Neuronal stem cell (in vitro differentiated cells): ENCODE data around the gene GPX8.

Experiments used
- DNase-seq: peaks from one replicate; pipeline ENCODE4 v3.0.0-alpha.2; 2013; ENCODE audit warnings: low spot score
- H2AFZ ChIP-seq: one replicate; pipeline ENCODE4 v1.6.1; 2013; ENCODE audit warnings: mild to moderate bottlenecking, low read length, inconsistent platforms
- H2AK5ac ChIP-seq: 2 replicates; pipeline ENCODE4 v1.6.1; 2013; ENCODE audit warnings: low read depth, mild to moderate bottlenecking, inconsistent platforms, low read length, moderate library complexity, mixed read lengths
- H2BK120ac ChIP-seq: 2 replicates; pipeline ENCODE4 v1.6.1; 2013; ENCODE audit warnings: low read depth, mild to moderate bottlenecking, inconsistent platforms, low read length, moderate library complexity, mixed read lengths
- H2BK12ac ChIP-seq: one replicate; pipeline ENCODE4 v1.6.1; 2013; ENCODE audit warnings: low read length, inconsistent platforms
- H2BK15ac ChIP-seq: 2 replicates; pipeline ENCODE4 v1.6.1; 2013; ENCODE audit warnings: mild to moderate bottlenecking, low read length, inconsistent platforms, mixed read lengths
- H2BK5ac ChIP-seq: one replicate; pipeline ENCODE4 v1.6.1; 2013; ENCODE audit warnings: inconsistent platforms, mild to moderate bottlenecking, low read length, moderate library complexity
- H3K14ac ChIP-seq: one replicate; pipeline ENCODE4 v1.6.1; 2013; ENCODE audit warnings: low read length, inconsistent platforms
- H3K18ac ChIP-seq: 2 replicates; pipeline ENCODE4 v1.6.1; 2013; ENCODE audit warnings: low read length, inconsistent platforms
- H3K23ac ChIP-seq: 2 replicates; pipeline ENCODE4 v1.6.1; 2013; ENCODE audit warnings: low read depth, mild to moderate bottlenecking, mixed read lengths, low read length, inconsistent platforms; ENCODE audit not compliant: poor library complexity
- H3K27ac ChIP-seq: replicated peaks from 3 replicates; pipeline ENCODE4 v1.5.1; 2013; ENCODE audit warnings: low read length, inconsistent platforms
- H3K27me3 ChIP-seq, 3 experiments: 2 replicates each; pipeline ENCODE4 v1.6.1; 2013; ENCODE audit warnings: low read length in 3 of 3, mild to moderate bottlenecking in 2 of 3, inconsistent platforms in 1 of 3, low read depth in 1 of 3, mixed read lengths in 1 of 3, moderate library complexity in 1 of 3; ENCODE audit not compliant: control insufficient read depth in 3 of 3, insufficient read depth in 3 of 3
- H3K36me3 ChIP-seq, 2 donors: replicated peaks in 1 of 2; 2 replicates each; pipeline ENCODE4 v1.6.1; 2013; ENCODE audit warnings: low read length in 2 of 2; ENCODE audit not compliant: control insufficient read depth in 2 of 2, insufficient read depth in 2 of 2
- H3K4ac ChIP-seq: 2 replicates; pipeline ENCODE4 v1.6.1; 2013; ENCODE audit warnings: inconsistent platforms, mild to moderate bottlenecking, low read length, moderate library complexity
- H3K4me1 ChIP-seq, 2 donors: 1 replicate in 1 of 2; 2 replicates in 1 of 2; pipeline ENCODE4 v1.6.1; 2013; ENCODE audit warnings: low read length in 2 of 2, low read depth in 1 of 2; ENCODE audit not compliant: control insufficient read depth in 2 of 2, insufficient read depth in 1 of 2
- H3K4me2 ChIP-seq: one replicate; pipeline ENCODE4 v1.6.1; 2013; ENCODE audit warnings: mild to moderate bottlenecking, low read length, inconsistent platforms; ENCODE audit not compliant: insufficient read depth, poor library complexity, severe bottlenecking
- H3K4me3 ChIP-seq, 2 donors: 2 replicates each; pipeline ENCODE4 v1.5.1; 2013; ENCODE audit warnings: low read length in 2 of 2, mild to moderate bottlenecking in 2 of 2, inconsistent platforms in 1 of 2, moderate library complexity in 1 of 2
- H3K79me1 ChIP-seq: one replicate; pipeline ENCODE4 v1.6.1; 2013; ENCODE audit warnings: low read depth, mild to moderate bottlenecking, inconsistent platforms, low read length, moderate library complexity
- H3K9ac ChIP-seq: one replicate; pipeline ENCODE4 v1.6.1; 2013; ENCODE audit warnings: mild to moderate bottlenecking, low read depth, low read length, inconsistent platforms; ENCODE audit not compliant: poor library complexity
- H3K9me3 ChIP-seq, 2 donors: replicated peaks in 1 of 2; 2 replicates each; pipeline versions ENCODE3 to v1.6.1; 2013; ENCODE audit warnings: low read length in 2 of 2, mild to moderate bottlenecking in 2 of 2, inconsistent platforms in 1 of 2, low read depth in 1 of 2, mixed read lengths in 1 of 2, moderate library complexity in 1 of 2; ENCODE audit not compliant: control insufficient read depth in 2 of 2, insufficient read depth in 1 of 2
- H4K8ac ChIP-seq: one replicate; pipeline ENCODE4 v1.6.1; 2013; ENCODE audit warnings: low read depth, mild to moderate bottlenecking, inconsistent platforms, low read length, moderate library complexity
- H4K91ac ChIP-seq: one replicate; pipeline ENCODE4 v1.6.1; 2013; ENCODE audit warnings: low read length, low read depth, mild to moderate bottlenecking, inconsistent platforms; ENCODE audit not compliant: poor library complexity
- WGBS, 2 donors: extraction: QIAGEN DNeasy Blood & Tissue Kit; methylation state at CpG; one replicate each; pipeline ENCODE4 v1.1.7; 2013; ENCODE audit warnings: missing lambda C conversion rate in 2 of 2, mixed read lengths in 1 of 2; ENCODE audit not compliant: insufficient read length in 2 of 2, insufficient replicate concordance in 1 of 2; ENCODE audit errors: extremely low coverage in 2 of 2; 5-methylcytosine and 5-hydroxymethylcytosine counted together

The GPX8 gene

GRCh38 chr5:55173687-55174230, 13.8 kb downstream of the GPX8 start:
- Histone ChIP-seq H3K27me3 (peaks cover 3 to 51% (median 32%) of the 10 kb centered on the region in 3 experiments), H3K36me3 (no peaks in the 10 kb centered on the region), H2AFZ (peak overlapping the region; percentile 97), H3K4me2 (peak overlapping the region; percentile 89), H3K9ac (peak overlapping the region; percentile 76), H3K4ac (no peak overlapping the region), H4K8ac (no peak overlapping the region), H3K4me1 (peaks cover 12 to 13% of the 10 kb centered on the region in 2 donors), H4K91ac (no peak overlapping the region), H3K27ac (no peak overlapping the region), H3K4me3 (peak overlapping the region; percentile 55 to 72), H2BK15ac (no peak overlapping the region), H2BK12ac (no peak overlapping the region), H3K9me3 (no peaks in the 10 kb centered on the region), H2AK5ac (no peak overlapping the region), H3K23ac (no peak overlapping the region), H3K18ac (no peak overlapping the region), H3K14ac (no peak overlapping the region), H2BK5ac (no peak overlapping the region), H3K79me1 (no peaks in the 10 kb centered on the region), H2BK120ac (no peak overlapping the region)
- DNase-seq, result no peak
- no CpG with 5 or more reads among the region's 8 CpGs for WGBS, 2 donors

GRCh38 chr5:55175781-55176175, 15.8 kb downstream of the GPX8 start:
- H2AK5ac ChIP-seq, result no peak overlapping the region
- H3K23ac ChIP-seq, result no peak overlapping the region
- no peak overlapping the region for H3K4ac ChIP-seq
- H3K36me3 ChIP-seq, result no peaks in the 10 kb centered on the region
- H3K27me3 ChIP-seq, result peaks cover 3 to 70% (median 34%) of the 10 kb centered on the region in 3 experiments
- no peak overlapping the region for H2BK5ac ChIP-seq
- no peak overlapping the region for H3K14ac ChIP-seq
- no peak overlapping the region for H3K27ac ChIP-seq
- H3K9ac ChIP-seq, result no peak overlapping the region
- H3K9me3 ChIP-seq, result no peaks in the 10 kb centered on the region
- H4K91ac ChIP-seq, result no peak overlapping the region
- H3K4me1 ChIP-seq, result peaks cover 12 to 13% of the 10 kb centered on the region in 2 donors
- DNase-seq, result no peak
- peak overlapping the region; percentile 67 for H3K4me2 ChIP-seq
- H2BK120ac ChIP-seq, result no peak overlapping the region
- no peak overlapping the region for H3K18ac ChIP-seq
- H2BK12ac ChIP-seq, result no peak overlapping the region
- H2BK15ac ChIP-seq, result no peak overlapping the region
- WGBS, 2 donors, result no CpG with 5 or more reads among the region's 7 CpGs
- no peaks in the 10 kb centered on the region for H3K79me1 ChIP-seq
- no peak overlapping the region for H4K8ac ChIP-seq
- peak overlapping the region; percentile 89 for H2AFZ ChIP-seq
- H3K4me3 ChIP-seq, result peak overlapping the region in 1 of 2 donors; percentile 27

DNA sequence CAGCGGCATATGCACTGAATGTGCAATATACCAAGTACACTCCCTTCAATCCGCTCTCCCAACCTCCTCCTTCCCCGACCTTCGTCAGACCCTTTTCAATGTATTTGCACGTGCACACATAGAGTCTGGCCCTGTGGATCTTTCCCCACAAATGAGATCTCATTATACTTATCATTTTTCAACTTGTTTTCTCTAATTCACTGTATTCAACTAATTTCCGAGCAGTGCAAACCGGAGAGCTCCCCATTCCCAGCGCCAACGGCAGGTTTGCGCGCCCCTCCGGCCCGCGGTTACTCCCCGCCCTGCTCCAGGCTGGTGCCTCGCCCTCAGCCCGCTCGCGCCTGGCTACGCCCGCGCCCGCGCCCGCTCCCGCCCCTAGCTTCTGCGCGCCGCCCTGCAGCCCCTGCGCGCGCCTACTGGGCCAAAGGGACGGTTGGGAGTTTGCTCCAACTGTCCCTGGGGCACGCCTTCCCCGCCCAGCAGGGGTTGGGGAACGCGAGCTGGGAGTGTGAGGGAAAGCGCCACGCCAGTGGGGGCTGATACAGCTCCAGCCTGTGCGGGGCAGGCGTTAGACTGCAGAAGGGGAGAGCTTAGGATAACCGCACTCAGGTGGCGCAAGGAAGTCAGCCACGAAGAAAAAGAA, 16.3 kb downstream of the GPX8 start:
- H3K36me3 ChIP-seq, result no peaks in the 10 kb centered on the region
- peak; percentile 68 for DNase-seq

GRCh38 chr5:55177078-55177477, 17.1 kb downstream of the GPX8 start:
- Histone ChIP-seq H3K9me3 (no peaks in the 10 kb centered on the region), H2AFZ (no peak overlapping the region), H3K4ac (no peak overlapping the region), H3K23ac (no peak overlapping the region), H2BK15ac (no peak overlapping the region), H4K91ac (no peak overlapping the region), H3K27me3 (peaks cover 3 to 83% (median 34%) of the 10 kb centered on the region in 3 experiments), H3K4me3 (no peak overlapping the region), H3K14ac (no peak overlapping the region), H2BK12ac (no peak overlapping the region), H2AK5ac (no peak overlapping the region), H3K79me1 (no peaks in the 10 kb centered on the region), H4K8ac (no peak overlapping the region), H3K4me1 (peaks cover 12 to 13% of the 10 kb centered on the region in 2 donors), H3K27ac (no peak overlapping the region), H3K18ac (no peak overlapping the region), H2BK5ac (no peak overlapping the region), H2BK120ac (no peak overlapping the region), H3K4me2 (no peak overlapping the region), H3K9ac (no peak overlapping the region), H3K36me3 (no peaks in the 10 kb centered on the region)
- WGBS, 2 donors, result no CpG with 5 or more reads among the region's 2 CpGs
- no peak for DNase-seq

More for the DNA sequence above, 16.3 kb downstream of the GPX8 start:
- peaks cover 12 to 13% of the 10 kb centered on the region in 2 donors for H3K4me1 ChIP-seq
- peaks cover 3 to 76% (median 34%) of the 10 kb centered on the region in 3 experiments for H3K27me3 ChIP-seq
- no peak overlapping the region for H3K4ac ChIP-seq
- no peak overlapping the region for H4K8ac ChIP-seq
- no peak overlapping the region for H3K27ac ChIP-seq
- H2AFZ ChIP-seq, result peak overlapping the region; percentile 89
- peak overlapping the region; percentile 90 for H3K23ac ChIP-seq
- no peak overlapping the region for H2BK5ac ChIP-seq
- peak overlapping the region; percentile 78 for H3K9ac ChIP-seq
- no peaks in the 10 kb centered on the region for H3K9me3 ChIP-seq
- peak overlapping the region; percentile 67 for H3K4me2 ChIP-seq
- H2BK120ac ChIP-seq, result no peak overlapping the region
- no CpG with 5 or more reads among the region's 44 CpGs for WGBS, 2 donors
- no peak overlapping the region for H4K91ac ChIP-seq
- no peak overlapping the region for H2AK5ac ChIP-seq
- peak overlapping the region; percentile 98 for H2BK12ac ChIP-seq
- H3K18ac ChIP-seq, result peak overlapping the region; percentile 94
- H3K14ac ChIP-seq, result no peak overlapping the region
- H3K79me1 ChIP-seq, result no peaks in the 10 kb centered on the region
- no peak overlapping the region for H2BK15ac ChIP-seq
- peak overlapping the region; percentile 27 to 65 for H3K4me3 ChIP-seq
